Measurements from ENCODE around the gene SHB. TPM values are rescaled to one million over a fixed set of nuclear protein-coding genes. Genes with fewer than 3 reads are reported as not detected.

Gene SHB
- total RNA-seq, 1 experiment from 2014 or later: 20.7 TPM

GRCh38 chr9:38022995-38023394 lies 46.0 kb downstream of the SHB start:
- CTCF ChIA-PET: no interaction called here
- Histone ChIP-seq H3K4me1 (ENCODE audit: insufficient read depth, low read length, poor library complexity, severe bottlenecking) (peaks cover 82% of the 10 kb centered on the region), H3K27me3 (replicated peaks; ENCODE audit: insufficient read depth, low read depth, low read length, poor library complexity) (no peaks in the 10 kb centered on the region), H3K27ac (ENCODE audit: low read depth, low read length, poor library complexity, severe bottlenecking) (peak overlapping the region; percentile 82), H3K9me3 (ENCODE audit: low read depth, low read length, poor library complexity, severe bottlenecking) (no peaks in the 10 kb centered on the region), H3K36me3 (ENCODE audit: insufficient read depth, low read length, poor library complexity, severe bottlenecking) (no peaks in the 10 kb centered on the region), H3K4me3 (ENCODE audit: low read depth, low read length, poor library complexity, severe bottlenecking) (no peak overlapping the region)
- no peak for DNase-seq (ENCODE audit: low spot score)
- POLR2A ChIA-PET (ENCODE audit: low non-redundant PET): no interaction called here
- BruUV-seq (replicated peaks): no TSS peak
- intact Hi-C loops (cut with micrococcal nuclease; ENCODE audit: unreplicated experiment): loop anchor here (10.0 kb wide), 1 partner anchor 58 kb away; no protein-coding TSS in a partner anchor
- TF ChIP-seq CTCF (conservative IDR thresholded peaks at IDR 0.05; ENCODE audit: low read depth, low read length) (no peak), EZH2 (IDR thresholded peaks at IDR 0.05; ENCODE audit: borderline replicate concordance, low read depth, low read length, poor library complexity, severe bottlenecking) (no peak)

GRCh38 chr9:38022203-38022895 lies 46.7 kb downstream of the SHB start:
- Histone ChIP-seq H3K4me1 (ENCODE audit: insufficient read depth, low read length, poor library complexity, severe bottlenecking) (peaks cover 82% of the 10 kb centered on the region), H3K27ac (ENCODE audit: low read depth, low read length, poor library complexity, severe bottlenecking) (no peak overlapping the region), H3K4me3 (ENCODE audit: low read depth, low read length, poor library complexity, severe bottlenecking) (no peak overlapping the region), H3K9me3 (ENCODE audit: low read depth, low read length, poor library complexity, severe bottlenecking) (no peaks in the 10 kb centered on the region), H3K36me3 (ENCODE audit: insufficient read depth, low read length, poor library complexity, severe bottlenecking) (no peaks in the 10 kb centered on the region), H3K27me3 (replicated peaks; ENCODE audit: insufficient read depth, low read depth, low read length, poor library complexity) (no peaks in the 10 kb centered on the region)
- intact Hi-C loops (cut with micrococcal nuclease; ENCODE audit: unreplicated experiment): loop anchor here (10.0 kb wide), 1 partner anchor 58 kb away; no protein-coding TSS in a partner anchor
- no peak for DNase-seq (ENCODE audit: low spot score)
- ChIA-PET CTCF (no interaction called here), POLR2A (ENCODE audit: low non-redundant PET) (no interaction called here)
- no TSS peak for BruUV-seq (replicated peaks)
- no peak for TF ChIP-seq EZH2 (IDR thresholded peaks at IDR 0.05; ENCODE audit: borderline replicate concordance, low read depth, low read length, poor library complexity, severe bottlenecking)
- no peak for TF ChIP-seq CTCF (conservative IDR thresholded peaks at IDR 0.05; ENCODE audit: low read depth, low read length)

GRCh38 chr9:38020151-38021076 lies 48.6 kb downstream of the SHB start:
- no peak for DNase-seq (ENCODE audit: low spot score)
- no peak for TF ChIP-seq EZH2 (IDR thresholded peaks at IDR 0.05; ENCODE audit: borderline replicate concordance, low read depth, low read length, poor library complexity, severe bottlenecking)
- no peak for TF ChIP-seq CTCF (conservative IDR thresholded peaks at IDR 0.05; ENCODE audit: low read depth, low read length)
- no peaks in the 10 kb centered on the region for H3K36me3 ChIP-seq (ENCODE audit: insufficient read depth, low read length, poor library complexity, severe bottlenecking)
- H3K4me1 ChIP-seq (ENCODE audit: insufficient read depth, low read length, poor library complexity, severe bottlenecking): peaks cover 74% of the 10 kb centered on the region
- H3K27me3 ChIP-seq (replicated peaks; ENCODE audit: insufficient read depth, low read depth, low read length, poor library complexity): no peaks in the 10 kb centered on the region
- H3K27ac ChIP-seq (ENCODE audit: low read depth, low read length, poor library complexity, severe bottlenecking): peak overlapping the region; percentile 70
- ChIA-PET CTCF (no interaction called here), POLR2A (ENCODE audit: low non-redundant PET) (no interaction called here)
- no TSS peak for BruUV-seq (replicated peaks)
- H3K4me3 ChIP-seq (ENCODE audit: low read depth, low read length, poor library complexity, severe bottlenecking): no peak overlapping the region
- no peaks in the 10 kb centered on the region for H3K9me3 ChIP-seq (ENCODE audit: low read depth, low read length, poor library complexity, severe bottlenecking)
- intact Hi-C loops (cut with micrococcal nuclease; ENCODE audit: unreplicated experiment): loop anchor here (10.0 kb wide), 1 partner anchor 56 kb away; no protein-coding TSS in a partner anchor

Measured in A673 (cell line).